OCI-LY1 (cell line): Measurements from ENCODE around the gene NOP14.

ENCODE experiments used
- H2AFZ ChIP-seq: fragments of 200-600 bp; sonication (generic), shearing (Covaris generic); 2 replicates; pipeline ENCODE4 v1.6.0; 2014; ENCODE audit warnings: antibody characterized with exemption, mild to moderate bottlenecking, low read length
- H3F3A ChIP-seq: fragments of 200-600 bp; sonication (generic), shearing (Covaris generic); 2 replicates; pipeline ENCODE4 v1.6.0; 2014; ENCODE audit warnings: mild to moderate bottlenecking, antibody characterized with exemption, low read length, moderate library complexity; ENCODE audit not compliant: insufficient read depth
- H3K27ac ChIP-seq: fragments of 200-600 bp; sonication (generic); 2 replicates; pipeline ENCODE4 v1.5.1; 2014; ENCODE audit warnings: low read length, mixed run types, mild to moderate bottlenecking, low read depth; ENCODE audit not compliant: poor library complexity, severe bottlenecking
- H3K27me3 ChIP-seq: fragments of 200-600 bp; sonication (generic); 2 replicates; pipeline ENCODE4 v1.6.0; 2014; ENCODE audit warnings: antibody characterized with exemption, mild to moderate bottlenecking, low read length, moderate library complexity; ENCODE audit not compliant: insufficient read depth
- H3K36me3 ChIP-seq: fragments of 200-600 bp; sonication (generic); 2 replicates; pipeline ENCODE4 v1.6.1; 2014; ENCODE audit warnings: mild to moderate bottlenecking, antibody characterized with exemption, low read length, moderate library complexity, mixed read lengths; ENCODE audit not compliant: insufficient read depth
- H3K4me1 ChIP-seq: fragments of 200-600 bp; sonication (generic); 2 replicates; pipeline ENCODE4 v1.5.1; 2014; ENCODE audit warnings: mild to moderate bottlenecking, low read length, moderate library complexity; ENCODE audit not compliant: insufficient read depth, severe bottlenecking
- H3K4me2 ChIP-seq: fragments of 200-600 bp; sonication (generic), shearing (Covaris generic); 2 replicates; pipeline ENCODE4 v1.6.1; 2014; ENCODE audit warnings: low read length
- H3K4me3 ChIP-seq: fragments of 200-600 bp; sonication (generic); 2 replicates; pipeline ENCODE4 v1.5.1; 2014; ENCODE audit warnings: low read length, low read depth, mild to moderate bottlenecking, mixed read lengths; ENCODE audit not compliant: poor library complexity, severe bottlenecking
- H3K79me2 ChIP-seq: fragments of 200-600 bp; shearing (Covaris generic); 2 replicates; pipeline ENCODE4 v1.6.1; 2016; ENCODE audit warnings: mixed run types, low read length, mixed read lengths; ENCODE audit not compliant: insufficient read depth
- H3K9ac ChIP-seq: fragments of 200-600 bp; sonication (generic), shearing (Covaris generic); 2 replicates; pipeline ENCODE4 v1.6.1; 2014; ENCODE audit warnings: mild to moderate bottlenecking, low read length, mixed read lengths
- H3K9me2 ChIP-seq: fragments of 200-600 bp; sonication (generic), shearing (Covaris generic); 2 replicates; pipeline ENCODE4 v1.6.1; 2014; ENCODE audit warnings: low read depth, mild to moderate bottlenecking, low read length, mixed read lengths
- H3K9me3 ChIP-seq: fragments of 200-600 bp; shearing (Covaris generic); 2 replicates; pipeline ENCODE4 v1.6.1; 2014; ENCODE audit warnings: low read length, mixed read lengths
- H4K20me1 ChIP-seq: fragments of 200-600 bp; sonication (generic), shearing (Covaris generic); 2 replicates; pipeline ENCODE4 v1.6.0; 2016; ENCODE audit warnings: mild to moderate bottlenecking, low read length; ENCODE audit not compliant: insufficient read depth
- CTCF ChIP-seq: fragments of 200-600 bp; sonication (generic), shearing (Covaris generic); IDR thresholded peaks from 2 replicates; pipeline ENCODE4 v1.5.1; 2017; ENCODE audit warnings: mild to moderate bottlenecking, antibody characterized with exemption, low read length, moderate library complexity, mixed read lengths
- EZH2 ChIP-seq: fragments of 200-600 bp; sonication (generic), shearing (Covaris generic); IDR thresholded peaks from 2 replicates; pipeline ENCODE4 v1.8.0; 2017; ENCODE audit warnings: borderline replicate concordance, mixed run types, mild to moderate bottlenecking, antibody characterized with exemption, low read length, moderate library complexity, mixed read lengths

Gene NOP14

DNA sequence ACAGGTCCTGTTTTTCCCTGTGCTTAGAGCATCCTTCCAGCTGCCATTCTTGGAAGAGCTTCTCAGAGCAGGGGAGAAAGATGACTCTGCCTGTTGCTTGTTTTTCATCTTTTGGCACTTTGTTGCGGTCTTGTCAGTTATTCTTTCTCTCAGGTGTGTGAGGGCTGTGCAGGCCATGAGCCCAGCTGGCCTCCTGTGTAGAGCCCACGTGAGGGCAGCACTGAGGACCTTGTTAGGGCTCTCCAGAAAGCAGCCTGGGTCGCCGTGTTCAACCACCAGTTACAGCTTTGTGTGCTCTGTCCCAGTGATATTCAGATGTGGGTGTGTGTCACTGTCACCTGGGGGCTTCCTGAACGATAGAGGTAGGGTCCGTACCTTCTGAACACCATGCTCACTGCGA lies 52.8 kb downstream of the NOP14 start:
- H3K4me3 ChIP-seq = no peak overlapping the region
- TF ChIP-seq EZH2 = no peak
- peak; percentile 21; the same call in 1 of the 2 replicates for TF ChIP-seq CTCF
- no peaks in the 10 kb centered on the region for H3K79me2 ChIP-seq
- no peaks in the 10 kb centered on the region for H3F3A ChIP-seq
- no peaks in the 10 kb centered on the region for H3K4me1 ChIP-seq
- no peaks in the 10 kb centered on the region for H3K27me3 ChIP-seq
- H4K20me1 ChIP-seq = no peaks in the 10 kb centered on the region
- no peak overlapping the region for H3K4me2 ChIP-seq
- no peak overlapping the region for H3K27ac ChIP-seq
- H3K36me3 ChIP-seq = no peaks in the 10 kb centered on the region
- H3K9me3 ChIP-seq = no peaks in the 10 kb centered on the region
- no peak overlapping the region for H2AFZ ChIP-seq
- no peak overlapping the region for H3K9ac ChIP-seq
- no peaks in the 10 kb centered on the region for H3K9me2 ChIP-seq

DNA sequence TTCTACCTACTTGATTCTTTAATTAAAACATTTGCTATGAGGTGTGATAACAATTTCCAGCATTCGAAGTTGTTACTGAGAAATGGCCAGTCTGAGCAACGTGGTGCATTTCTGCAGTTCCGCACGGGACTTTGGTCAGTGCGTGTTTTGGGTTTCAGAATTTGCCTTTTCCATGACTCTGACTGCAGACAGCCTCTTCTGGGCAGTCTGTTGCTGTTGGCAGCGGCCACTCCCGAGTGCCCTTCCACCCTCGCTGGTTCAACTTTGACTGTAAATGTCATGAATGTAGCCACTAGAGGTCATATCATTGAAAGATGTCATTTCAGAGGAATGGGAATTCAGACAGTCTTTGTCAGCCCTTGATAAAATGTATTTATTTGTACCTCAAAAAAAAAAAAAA lies 53.6 kb downstream of the NOP14 start:
- Histone ChIP-seq H4K20me1 (no peaks in the 10 kb centered on the region), H3K4me1 (no peaks in the 10 kb centered on the region), H3K9me2 (no peaks in the 10 kb centered on the region), H3K4me3 (no peak overlapping the region), H3K9ac (no peak overlapping the region), H3K4me2 (no peak overlapping the region), H3F3A (no peaks in the 10 kb centered on the region), H3K27ac (no peak overlapping the region), H2AFZ (no peak overlapping the region), H3K27me3 (no peaks in the 10 kb centered on the region), H3K79me2 (no peaks in the 10 kb centered on the region), H3K9me3 (no peaks in the 10 kb centered on the region), H3K36me3 (no peaks in the 10 kb centered on the region)
- TF ChIP-seq EZH2 (no peak), CTCF (no peak)

DNA sequence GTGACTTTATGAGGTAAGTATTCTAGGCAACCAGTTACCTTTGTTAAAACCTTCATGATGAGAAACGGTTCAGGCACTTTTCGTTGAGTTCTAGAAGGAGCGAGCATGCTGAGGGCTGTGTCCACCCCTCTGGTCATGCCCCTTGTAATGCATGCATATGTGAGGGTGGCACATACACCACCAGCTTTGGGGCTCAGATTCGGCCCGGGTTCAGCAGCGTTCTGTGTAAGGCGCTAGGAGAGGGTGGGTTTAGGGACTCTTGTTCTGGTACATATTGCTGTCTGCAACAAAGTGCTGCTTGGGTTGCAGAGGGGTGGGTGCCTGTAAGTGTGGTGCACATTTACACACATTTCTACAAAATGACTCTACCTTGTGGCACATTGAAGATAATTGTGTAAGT lies 54.5 kb downstream of the NOP14 start:
- H3K27ac ChIP-seq = no peak overlapping the region
- H3K9me2 ChIP-seq = no peaks in the 10 kb centered on the region
- no peaks in the 10 kb centered on the region for H3K79me2 ChIP-seq
- H3F3A ChIP-seq = no peaks in the 10 kb centered on the region
- no peak overlapping the region for H3K9ac ChIP-seq
- H3K4me2 ChIP-seq = no peak overlapping the region
- TF ChIP-seq CTCF = no peak
- TF ChIP-seq EZH2 = no peak
- no peaks in the 10 kb centered on the region for H3K4me1 ChIP-seq
- no peaks in the 10 kb centered on the region for H4K20me1 ChIP-seq
- H3K9me3 ChIP-seq = no peaks in the 10 kb centered on the region
- no peak overlapping the region for H3K4me3 ChIP-seq
- no peak overlapping the region for H2AFZ ChIP-seq
- no peaks in the 10 kb centered on the region for H3K36me3 ChIP-seq
- H3K27me3 ChIP-seq = no peaks in the 10 kb centered on the region
